ENCODE measurements around the gene PAPPA2. TPM values are rescaled to one million over a fixed set of nuclear protein-coding genes. Genes with fewer than 3 reads are reported as not detected.

The PAPPA2 gene
- total and polyA plus RNA-seq, 9 of the 15 experiments (the other 6 are each of a cell fraction or from before 2014, with no cell fraction given): 0.01 to 0.15 (median 0.05) TPM; not detected in 2

DNA sequence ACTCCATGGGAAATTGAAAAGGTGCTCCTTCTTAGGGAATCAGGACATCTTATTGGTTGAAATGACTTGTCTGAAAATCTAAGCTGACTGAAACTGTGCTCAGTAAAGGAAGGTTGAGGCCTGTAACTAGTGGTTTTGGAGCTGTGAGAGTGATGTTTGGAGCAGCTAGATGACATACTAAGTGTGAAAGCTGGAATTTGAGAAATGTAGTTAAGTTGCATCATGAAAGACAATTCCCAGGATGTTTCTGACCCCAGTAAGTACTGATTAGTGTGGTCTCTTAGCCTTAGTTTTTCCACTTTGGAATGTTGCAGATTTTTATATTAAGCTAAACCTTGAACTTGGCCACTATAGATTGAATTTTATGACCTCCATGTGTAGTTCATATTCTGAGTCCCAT is 154.9 kb downstream of the PAPPA2 start:
- ATAC-seq: no peak
- TF ChIP-seq JUND (IDR thresholded peaks at IDR 0.05; ENCODE audit: borderline replicate concordance, low read depth, low read length) (no peak), JUND (tag; IDR thresholded peaks at IDR 0.05; ENCODE audit: borderline replicate concordance, low read depth, low read length) (no peak), HDGF (IDR thresholded peaks at IDR 0.05) (no peak), FIP1L1 (IDR thresholded peaks at IDR 0.05; ENCODE audit: low read depth, low read length, poor library complexity, severe bottlenecking) (no peak), ZNF551 (CRISPR knock-in tag; IDR thresholded peaks at IDR 0.05) (no peak), YY1 (IDR thresholded peaks at IDR 0.05; ENCODE audit: borderline replicate concordance in 1 of 3, control insufficient read depth in 1 of 3, extremely low read depth in 1 of 3, insufficient read depth in 3 of 3, insufficient read length in 1 of 3, insufficient replicate concordance in 2 of 3, low read depth in 1 of 3, low read length in 2 of 3) (no peak), XRCC4 (IDR thresholded peaks at IDR 0.05; ENCODE audit: extremely low read depth, insufficient read depth, insufficient read length) (no peak), RBFOX2 (IDR thresholded peaks at IDR 0.05; ENCODE audit: low read depth, low read length) (no peak), HNRNPLL (IDR thresholded peaks at IDR 0.05; ENCODE audit: low read depth, low read length, poor library complexity, severe bottlenecking) (no peak), WHSC1 (IDR thresholded peaks at IDR 0.05; ENCODE audit: low read length) (no peak), ATF1 (CRISPR knock-in tag; IDR thresholded peaks at IDR 0.05) (no peak), ATF1 (tag; IDR thresholded peaks at IDR 0.05) (no peak), HNRNPH1 (optimal IDR thresholded peaks at IDR 0.05; ENCODE audit: low read depth, low read length) (no peak), ZNF121 (CRISPR knock-in tag; conservative IDR thresholded peaks at IDR 0.05) (no peak)
- TF ChIP-seq, protein P1, sequence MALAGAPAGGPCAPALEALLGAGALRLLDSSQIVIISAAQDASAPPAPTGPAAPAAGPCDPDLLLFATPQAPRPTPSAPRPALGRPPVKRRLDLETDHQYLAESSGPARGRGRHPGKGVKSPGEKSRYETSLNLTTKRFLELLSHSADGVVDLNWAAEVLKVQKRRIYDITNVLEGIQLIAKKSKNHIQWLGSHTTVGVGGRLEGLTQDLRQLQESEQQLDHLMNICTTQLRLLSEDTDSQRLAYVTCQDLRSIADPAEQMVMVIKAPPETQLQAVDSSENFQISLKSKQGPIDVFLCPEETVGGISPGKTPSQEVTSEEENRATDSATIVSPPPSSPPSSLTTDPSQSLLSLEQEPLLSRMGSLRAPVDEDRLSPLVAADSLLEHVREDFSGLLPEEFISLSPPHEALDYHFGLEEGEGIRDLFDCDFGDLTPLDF (CRISPR knock-in tag; IDR thresholded peaks at IDR 0.05): no peak
- no peaks in the 10 kb centered on the region for H3K9me1 ChIP-seq (ENCODE audit: control insufficient read depth, insufficient read depth, low read length)
- DNase-seq (ENCODE audit: extremely low read depth in 1 of 4, low spot score in 3 of 4): no peak
- H3K27ac ChIP-seq (ENCODE audit: extremely low read depth, low read depth, low read length): no peak overlapping the region
- no peaks in the 10 kb centered on the region for H3K36me3 ChIP-seq (ENCODE audit: control insufficient read depth, insufficient read depth, low read length)
- intact Hi-C loops (cut with micrococcal nuclease) (no loop called here), in situ Hi-C loops (cut with MboI) (no loop called here)
- H4K20me1 ChIP-seq (replicated peaks; ENCODE audit: control insufficient read depth, insufficient read depth, low read length): no peaks in the 10 kb centered on the region
- no peak overlapping the region for H2AFZ ChIP-seq (ENCODE audit: low read depth, low read length)
- no TSS peak for BruUV-seq (replicated peaks)
- H3K27me3 ChIP-seq (ENCODE audit: control insufficient read depth in 2 of 2, insufficient read depth in 2 of 2, low read length in 2 of 2): no peaks in the 10 kb centered on the region
- H3K79me2 ChIP-seq (ENCODE audit: control insufficient read depth, insufficient read depth, low read length): no peaks in the 10 kb centered on the region
- no peak overlapping the region for H3K4me2 ChIP-seq (ENCODE audit: insufficient read depth, low read length)
- no peak overlapping the region for H3K9ac ChIP-seq (ENCODE audit: insufficient read depth in 1 of 2, low read depth in 2 of 2, low read length in 2 of 2)
- H3K9me3 ChIP-seq (replicated peaks; ENCODE audit: control insufficient read depth, insufficient read depth, low read depth, low read length): no peaks in the 10 kb centered on the region
- H3K4me3 ChIP-seq: no peak overlapping the region
- FAIRE-seq: no peak
- ChIA-PET POLR2A (no interaction called here), CTCF (ENCODE audit: low intra/inter-chr PET ratio) (no interaction called here)
- no peaks in the 10 kb centered on the region for H3K4me1 ChIP-seq (replicated peaks in 1 of 2; ENCODE audit: control insufficient read depth in 2 of 2, insufficient read depth in 2 of 2, low read length in 2 of 2)
